ENCODE results near the gene PNMA3.
"Not testable (repeated sequence)": the region's sequence is repeated elsewhere in the genome, so short reads cannot be mapped to it uniquely, and the experiment has no call there.

The PNMA3 gene

GRCh38 chrX:153074262-153074899, 18.1 kb downstream of the PNMA3 start:
- no peak for DNase-seq

DNA sequence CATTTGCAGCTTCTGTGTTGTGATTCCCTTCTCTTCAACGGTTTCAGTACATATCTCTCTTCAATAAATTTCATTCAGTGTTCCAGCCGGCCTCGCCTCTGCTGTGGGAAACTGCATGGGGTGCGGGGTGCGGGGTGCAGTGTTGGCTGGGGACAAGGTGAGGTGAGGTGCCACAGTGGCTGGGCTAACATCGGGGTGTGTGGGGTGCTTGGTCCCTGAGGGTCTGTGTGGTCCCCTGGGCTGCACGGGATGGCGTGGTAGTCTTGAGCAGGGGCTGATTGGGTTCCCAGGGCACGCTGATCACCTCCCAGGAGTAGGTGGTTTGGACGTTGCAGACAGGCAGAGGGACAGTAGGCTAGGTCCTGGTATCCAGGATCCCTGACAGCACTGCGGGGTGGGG, 18.7 kb downstream of the PNMA3 start:
- DNase-seq: no peak

DNA sequence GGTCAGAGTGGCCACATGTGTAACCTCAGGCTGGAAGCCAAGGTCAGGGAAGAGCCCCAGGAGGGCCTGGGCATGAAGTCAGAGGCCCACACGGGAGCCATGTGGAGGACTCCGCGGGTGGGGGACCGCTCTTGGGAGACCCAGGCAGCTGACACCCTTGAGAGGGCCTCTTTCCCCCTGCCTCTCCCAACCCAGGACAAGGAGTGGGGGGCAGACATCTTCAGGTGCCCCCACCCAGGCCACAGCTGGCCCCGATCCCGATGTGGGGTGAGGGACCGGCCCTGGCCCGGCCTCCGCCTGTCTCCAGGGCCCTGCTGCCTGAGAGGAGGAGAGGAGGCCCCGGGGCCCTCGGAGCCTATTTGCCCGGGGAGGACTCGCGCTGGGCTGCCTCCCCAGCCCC, 19.1 kb downstream of the PNMA3 start:
- no peak for DNase-seq

DNA sequence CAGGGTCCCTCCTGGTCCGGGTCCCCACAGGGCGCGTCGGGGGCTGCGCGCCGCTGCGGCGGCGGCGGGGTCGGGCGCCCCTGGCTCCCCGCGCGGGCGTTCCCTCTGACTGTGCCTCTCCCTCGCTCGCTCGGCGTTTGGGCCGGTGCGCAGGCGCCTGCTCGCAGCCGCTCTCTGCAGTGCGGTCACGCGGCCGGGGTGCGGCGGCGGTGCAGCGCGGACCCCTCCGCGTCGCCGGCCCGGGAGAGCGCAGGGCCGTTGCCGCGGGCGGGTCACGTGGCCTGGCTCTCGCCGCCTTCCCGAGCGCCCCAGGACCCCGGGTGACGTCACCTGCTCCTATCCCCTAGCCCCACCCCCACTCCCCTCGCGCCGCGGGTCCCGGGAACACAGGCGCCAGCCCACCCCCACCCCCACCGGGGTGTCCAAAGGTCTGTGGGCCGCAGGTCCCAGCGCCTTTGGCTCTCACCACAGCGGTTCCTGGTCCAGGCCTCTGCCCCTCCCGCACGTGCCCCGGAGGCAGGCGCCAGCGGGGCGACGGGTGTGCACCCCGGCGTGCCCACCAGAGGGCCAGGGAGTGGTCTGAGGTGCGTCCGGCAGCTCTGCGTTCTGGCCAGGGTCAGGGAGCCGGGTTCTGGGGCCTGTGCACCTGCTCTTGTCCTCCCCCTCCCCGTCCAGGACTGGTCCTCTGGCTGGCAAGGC, 21.3 kb downstream of the PNMA3 start:
- not testable (repeated sequence) for DNase-seq

DNA sequence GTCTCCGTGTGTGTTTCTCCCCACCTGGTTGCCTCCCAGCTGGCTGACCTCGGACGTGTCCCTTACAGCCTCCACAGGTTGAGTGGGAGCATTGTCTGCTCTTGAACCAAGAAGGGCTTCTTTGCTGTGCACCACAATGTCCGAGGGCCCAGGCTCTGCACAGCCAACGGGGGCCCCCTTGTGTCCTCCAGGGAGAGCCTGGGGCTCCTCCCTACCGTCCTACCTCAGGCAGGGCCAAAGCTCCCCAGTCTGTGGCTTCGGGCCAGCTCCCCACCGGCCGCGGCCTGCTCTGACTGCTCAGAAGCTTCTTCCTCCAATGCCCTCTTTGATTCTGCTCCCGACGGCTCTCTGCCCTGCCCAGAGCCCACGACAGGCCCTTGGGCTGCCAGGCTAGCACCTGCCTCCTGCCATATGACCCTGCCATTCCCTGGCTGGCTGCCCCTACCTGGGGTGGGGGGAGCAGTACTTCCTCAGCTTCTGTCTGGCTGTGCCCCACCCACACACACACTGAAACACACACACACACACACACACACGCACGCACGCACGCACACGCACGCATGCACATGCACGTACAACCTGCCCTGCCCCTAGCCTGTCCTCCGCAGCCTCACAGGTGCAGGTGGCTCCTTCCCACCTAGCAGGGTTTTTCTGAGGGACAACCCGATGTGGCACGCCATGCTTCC, 27.1 kb downstream of the PNMA3 start:
- DNase-seq: not testable (repeated sequence)

GRCh38 chrX:153102418-153102817, 46.1 kb downstream of the PNMA3 start:
- no peak for DNase-seq

DNA sequence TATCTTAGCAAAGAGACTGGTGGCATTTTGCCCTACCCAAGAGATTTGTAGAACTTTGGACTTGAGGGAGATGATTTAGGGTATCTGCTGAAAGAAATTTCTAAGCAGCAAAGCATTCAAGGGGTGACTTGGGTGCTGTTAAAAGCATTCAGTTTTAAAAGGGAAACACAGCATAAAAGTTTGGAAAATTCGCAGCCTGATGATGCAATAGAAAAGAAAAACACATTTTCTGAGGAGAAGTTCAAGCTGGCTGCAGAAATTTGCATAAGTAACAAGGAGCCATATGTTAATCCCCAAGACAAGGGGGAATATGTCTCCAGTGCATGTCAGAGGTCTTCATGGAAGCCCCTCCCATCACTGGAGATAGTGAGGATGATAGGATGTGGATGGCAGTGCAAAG, 48.7 kb downstream of the PNMA3 start:
- not testable (repeated sequence) for DNase-seq

DNA sequence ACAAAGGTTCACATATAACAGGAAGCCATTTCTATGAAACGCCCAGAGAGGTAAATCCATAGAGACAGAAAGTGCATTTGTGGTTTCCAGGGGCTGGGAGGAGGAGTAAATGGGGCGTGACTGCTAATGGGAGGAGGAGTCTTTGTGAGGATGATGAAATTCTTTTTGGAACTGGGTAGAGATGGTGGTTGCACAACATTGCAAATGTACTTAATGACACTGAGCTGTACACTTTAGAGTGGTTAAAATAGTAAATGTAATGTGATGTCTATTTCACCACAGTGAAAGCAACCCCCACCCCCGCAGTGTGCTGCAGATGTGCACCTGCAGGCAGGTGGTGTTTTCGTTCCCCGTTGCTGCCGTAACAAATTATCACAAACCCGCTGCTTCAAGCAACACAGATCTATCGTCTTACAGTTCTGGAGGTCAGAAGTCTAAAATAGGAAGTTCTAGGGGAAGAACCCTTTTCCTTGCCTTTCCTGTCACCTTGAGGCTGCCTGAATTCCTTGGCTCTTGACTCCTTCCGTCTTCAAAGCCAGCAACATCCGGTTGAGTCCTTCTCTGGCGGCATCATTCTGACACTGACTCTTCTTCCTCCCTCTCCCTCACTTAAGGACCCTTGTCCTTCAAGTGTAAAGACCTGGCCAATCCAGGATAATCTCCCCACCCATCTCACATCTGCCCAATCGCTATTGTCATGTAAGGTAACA, 50.0 kb downstream of the PNMA3 start:
- not testable (repeated sequence) for DNase-seq

Measured in inflammatory macrophage treated with lipopolysaccharide for 4 hours (primary cell).